Endothelial cell of umbilical vein (primary cell): ENCODE data around the gene ZIC4. TPM values are rescaled to one million over a fixed set of nuclear protein-coding genes. Genes with fewer than 3 reads are reported as not detected.

Source experiments
- BruUV-seq: library from RNA; stranded (reverse); fragments of 400-500 nt; replicated peaks from 2 replicates; lab custom pipeline; 2021; lab: Mats Ljungman, UMichigan
- CTCF ChIA-PET: fragments of 300-600, 350-600 bp; sonication (Branson Sonifier 250); formaldehyde crosslinking; loops from one replicate; lab custom pipeline; 2021; ENCODE audit warnings: antibody characterized with exemption, inconsistent platforms; lab: Charles Lee
- POLR2A ChIA-PET: fragments of 300-600, 350-600 bp; sonication (Branson Sonifier 250); formaldehyde crosslinking; loops from one replicate; lab custom pipeline; 2021; ENCODE audit warnings: antibody characterized with exemption, inconsistent platforms; lab: Charles Lee
- DNase-seq: peaks from one replicate; pipeline ENCODE4 v3.0.0-alpha.2; 2011; ENCODE audit warnings: low read depth, low spot score
- FAIRE-seq: peaks from 2 replicates; lab custom pipeline; 2011; peaks lifted over from hg19 to GRCh38; lab: Jason Lieb, UNC
- H2AFZ ChIP-seq: 2 replicates; pipeline ENCODE4 v1.6.0; 2012; ENCODE audit warnings: low read depth, low read length, control low read depth, inconsistent platforms
- H3K27ac ChIP-seq: 2 replicates; pipeline ENCODE4 v1.5.1; 2011; ENCODE audit warnings: low read depth, mild to moderate bottlenecking, control low read depth, low read length, moderate library complexity; ENCODE audit not compliant: insufficient read depth
- H3K27me3 ChIP-seq, 2 experiments: 2 replicates each; pipeline versions ENCODE4 v1.6.0 to v1.6.1; 2011; ENCODE audit warnings: low read length in 2 of 2, mixed read lengths in 1 of 2; ENCODE audit not compliant: control insufficient read depth in 2 of 2, insufficient read depth in 2 of 2
- H3K36me3 ChIP-seq, 2 experiments: 2 replicates in 1 of 2; 3 replicates in 1 of 2; pipeline ENCODE4 v1.5.1; 2011; ENCODE audit warnings: low read length in 2 of 2, mild to moderate bottlenecking in 1 of 2, moderate library complexity in 1 of 2; ENCODE audit not compliant: control insufficient read depth in 2 of 2, insufficient read depth in 2 of 2; ENCODE audit errors: extremely low read depth in 1 of 2
- H3K4me1 ChIP-seq: 3 replicates; pipeline ENCODE4 v1.5.1; 2011; ENCODE audit warnings: mild to moderate bottlenecking, low read length; ENCODE audit not compliant: control insufficient read depth, insufficient read depth; ENCODE audit errors: extremely low read depth
- H3K4me2 ChIP-seq: 2 replicates; pipeline ENCODE4 v1.6.1; 2011; ENCODE audit warnings: low read length, control low read depth, mixed read lengths; ENCODE audit not compliant: insufficient read depth
- H3K4me3 ChIP-seq, 3 experiments: fragments of 200-600 bp in 1 of 3; sonication (generic), shearing (Covaris generic) in 1 of 3; replicated peaks in 1 of 3; 2 replicates each; pipeline ENCODE4 v1.5.1; 2011 to 2016; ENCODE audit warnings: control low read depth in 3 of 3, low read length in 3 of 3, mild to moderate bottlenecking in 2 of 3, inconsistent platforms in 1 of 3, low read depth in 1 of 3, moderate library complexity in 1 of 3; ENCODE audit not compliant: insufficient read depth in 1 of 3
- H3K79me2 ChIP-seq: 2 replicates; pipeline ENCODE4 v1.6.0; 2012; ENCODE audit warnings: low read length, inconsistent platforms; ENCODE audit not compliant: control insufficient read depth, insufficient read depth
- H3K9ac ChIP-seq: replicated peaks from 2 replicates; pipeline ENCODE3; 2011; ENCODE audit warnings: low read length, control low read depth; ENCODE audit not compliant: insufficient read depth; ENCODE audit errors: extremely low read depth
- H3K9me1 ChIP-seq: replicated peaks from 3 replicates; pipeline ENCODE4 v1.6.0; 2011; ENCODE audit warnings: mild to moderate bottlenecking, low read length; ENCODE audit not compliant: control insufficient read depth, insufficient read depth; ENCODE audit errors: extremely low read depth
- H3K9me3 ChIP-seq: replicated peaks from 2 replicates; pipeline ENCODE4 v1.5.1; 2012; ENCODE audit warnings: low read length, inconsistent platforms; ENCODE audit not compliant: control insufficient read depth, insufficient read depth
- H4K20me1 ChIP-seq: replicated peaks from 2 replicates; pipeline ENCODE3; 2011; ENCODE audit warnings: mild to moderate bottlenecking, low read length; ENCODE audit not compliant: control insufficient read depth, insufficient read depth; ENCODE audit errors: extremely low read depth
- EZH2 ChIP-seq: IDR thresholded peaks from 2 replicates; pipeline ENCODE4 v1.6.1; 2012; ENCODE audit warnings: borderline replicate concordance, low read depth, mild to moderate bottlenecking, moderate library complexity, low read length, inconsistent platforms; ENCODE audit not compliant: severe bottlenecking
- FOS ChIP-seq: IDR thresholded peaks from 2 replicates; pipeline ENCODE4 v1.6.1; 2011; ENCODE audit warnings: mild to moderate bottlenecking, low read length, moderate library complexity, borderline replicate concordance; ENCODE audit not compliant: insufficient read depth
- GATA2 ChIP-seq: IDR thresholded peaks from 2 replicates; pipeline ENCODE4 v1.7.0; 2011; ENCODE audit warnings: low read depth, mild to moderate bottlenecking, moderate library complexity, mixed read lengths, low read length; ENCODE audit not compliant: insufficient read length, insufficient read depth
- JUN ChIP-seq: IDR thresholded peaks from 2 replicates; pipeline ENCODE4 v1.6.1; 2011; ENCODE audit warnings: borderline replicate concordance, low read depth; ENCODE audit not compliant: insufficient read length, insufficient read depth
- dilution Hi-C: fragments of 300-500 bp; cut with MboI; formaldehyde crosslinking; loops from one replicate; pipeline ENCODE4 v1.15.0; 2019; ENCODE audit warnings: low sequenced_read_pairs; ENCODE audit not compliant: extremely low pct_ligation_motif_present
- intact Hi-C: fragments of 100-400 bp; cut with micrococcal nuclease; formaldehyde crosslinking; loops from one replicate; pipeline ENCODE4 v1.10.0; 2022
- polyA plus RNA-seq, 4 experiments: library from polyadenylated mRNA; depleted of rRNA in 3 of 4; stranded (reverse) in 3 of 4; unstranded in 1 of 4; fragments of >200 nt; gene quantifications; 2 replicates each; pipeline versions ENCODE4 v1.2.1 to v1.2.3, GENCODE V29; 2011 to 2012; ENCODE audit warnings: missing spikeins in 1 of 4
- total RNA-seq: library from RNA; stranded (reverse); gene quantifications from 2 replicates; pipeline ENCODE4 v1.2.3, GENCODE V29; 2021
- TF ChIP-seq, protein P1 (sequence below): IDR thresholded peaks from 2 replicates; pipeline ENCODE4 v1.6.1; 2011; ENCODE audit not compliant: insufficient read depth, insufficient read length

The ZIC4 gene
- total and polyA plus RNA-seq, 2 donors (not counting 3 experiments of a cell fraction or from before 2014, with no cell fraction given), result not detected

DNA sequence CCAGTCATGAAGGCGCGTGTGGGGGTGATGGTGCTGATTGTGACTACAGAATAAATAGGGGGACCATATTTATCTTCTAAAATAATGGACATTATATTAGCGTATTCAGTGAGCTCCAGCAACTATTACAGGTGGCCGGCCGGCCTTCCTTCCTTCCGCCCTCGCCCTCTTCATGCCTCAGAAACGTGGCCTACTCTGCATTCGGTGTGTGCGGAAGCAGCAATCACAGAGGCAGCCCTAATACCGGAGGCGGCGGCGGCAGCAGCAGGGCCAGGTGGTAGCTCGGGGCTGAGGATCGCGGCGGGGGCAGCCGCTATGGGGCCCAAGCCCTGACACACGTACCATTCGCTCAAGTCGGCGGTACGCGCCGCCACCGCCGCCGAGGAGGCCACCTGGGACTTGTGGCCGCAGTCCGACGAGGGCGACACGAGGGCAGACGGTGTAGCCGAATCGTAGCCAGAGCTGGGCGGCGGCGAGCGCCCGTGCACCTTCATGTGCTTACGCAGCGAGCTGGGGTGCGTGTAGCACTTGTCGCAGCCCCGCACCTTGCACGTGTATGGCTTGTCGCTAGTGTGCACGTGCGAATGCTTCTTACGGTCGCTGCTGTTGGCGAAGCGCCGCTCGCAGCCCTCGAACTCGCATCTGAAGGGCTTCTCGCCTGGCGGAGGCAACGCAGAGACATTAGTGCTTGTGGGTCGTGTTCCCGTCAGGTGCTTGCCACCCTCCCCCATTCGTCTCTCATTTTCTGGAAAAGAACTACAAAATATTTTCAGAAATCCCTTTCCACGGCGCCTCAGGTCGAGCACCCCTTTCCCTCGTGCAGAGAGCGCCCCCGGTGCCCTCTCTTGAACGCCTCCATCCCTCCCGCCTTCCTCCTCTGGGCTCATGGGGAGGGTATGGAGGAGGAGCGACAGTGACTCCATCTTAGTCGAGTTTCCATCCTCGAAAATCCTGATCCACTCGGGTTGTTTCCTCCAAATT lies 15.5 kb downstream of the ZIC4 start:
- peaks cover 88 to 97% of the 10 kb centered on the region in 2 experiments for H3K27me3 ChIP-seq
- no peak for FAIRE-seq
- intact Hi-C loops, result no loop called here
- H3K27ac ChIP-seq, result no peak overlapping the region
- no peak overlapping the region for H3K4me2 ChIP-seq
- H3K9me1 ChIP-seq, result no peaks in the 10 kb centered on the region
- TF ChIP-seq EZH2, result peak; percentile 99
- TF ChIP-seq GATA2, result no peak
- TF ChIP-seq, protein P1, sequence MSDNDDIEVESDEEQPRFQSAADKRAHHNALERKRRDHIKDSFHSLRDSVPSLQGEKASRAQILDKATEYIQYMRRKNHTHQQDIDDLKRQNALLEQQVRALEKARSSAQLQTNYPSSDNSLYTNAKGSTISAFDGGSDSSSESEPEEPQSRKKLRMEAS, result no peak
- ChIA-PET CTCF (interaction anchor here (1.3 to 2.4 kb wide), 3 partner anchors 14 to 687 kb away, joined by 4 to 10 read pairs (median 7); no protein-coding TSS in a partner anchor), POLR2A (no interaction called here)
- no peak overlapping the region for H3K4me3 ChIP-seq
- dilution Hi-C loops, result no loop called here
- H3K36me3 ChIP-seq, result no peaks in the 10 kb centered on the region
- no peaks in the 10 kb centered on the region for H4K20me1 ChIP-seq
- H3K4me1 ChIP-seq, result peaks cover 6% of the 10 kb centered on the region
- H3K79me2 ChIP-seq, result no peaks in the 10 kb centered on the region
- no peak overlapping the region for H2AFZ ChIP-seq
- no peaks in the 10 kb centered on the region for H3K9me3 ChIP-seq
- no peak for DNase-seq
- no peak overlapping the region for H3K9ac ChIP-seq
- BruUV-seq, result no TSS peak

DNA sequence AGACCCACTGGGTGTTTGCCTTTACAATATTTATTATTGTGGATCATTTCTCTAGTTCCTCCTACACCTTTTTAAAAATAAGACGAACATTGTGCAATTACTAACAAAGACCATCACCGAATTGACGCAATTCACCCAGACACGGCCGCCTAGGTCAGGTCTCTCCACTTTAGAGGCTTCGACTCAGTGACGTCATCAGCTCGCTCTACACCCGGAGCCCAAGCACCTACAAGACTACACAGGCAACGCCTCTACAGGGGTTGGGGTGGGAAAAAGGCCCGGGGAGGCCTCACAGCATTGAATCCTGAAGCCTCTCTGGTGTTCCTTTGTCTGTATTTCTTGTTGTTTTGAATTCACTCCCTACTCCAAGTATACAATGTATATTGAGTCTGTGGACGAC lies 16.6 kb downstream of the ZIC4 start:
- no peaks in the 10 kb centered on the region for H3K36me3 ChIP-seq
- no peaks in the 10 kb centered on the region for H4K20me1 ChIP-seq
- no peak overlapping the region for H3K9ac ChIP-seq
- no peak overlapping the region for H3K27ac ChIP-seq
- TF ChIP-seq FOS (no peak), JUN (no peak), EZH2 (no peak), GATA2 (no peak)
- dilution Hi-C loops, result no loop called here
- H3K4me2 ChIP-seq, result no peak overlapping the region
- ChIA-PET POLR2A (no interaction called here), CTCF (no interaction called here)
- no peaks in the 10 kb centered on the region for H3K9me3 ChIP-seq
- no peak overlapping the region for H2AFZ ChIP-seq
- DNase-seq (no peak), FAIRE-seq (no peak)
- BruUV-seq, result no TSS peak
- H3K27me3 ChIP-seq, result peaks cover 88 to 97% of the 10 kb centered on the region in 2 experiments
- no peaks in the 10 kb centered on the region for H3K79me2 ChIP-seq
- no peak overlapping the region for H3K4me3 ChIP-seq
- H3K4me1 ChIP-seq, result peaks cover 6% of the 10 kb centered on the region
- intact Hi-C loops, result loop anchor here (10.0 kb wide), 1 partner anchor 225 kb away; no protein-coding TSS in a partner anchor
- no peaks in the 10 kb centered on the region for H3K9me1 ChIP-seq
